Duodenal mucosa (tissue), 2 donors: ENCODE measurements around the gene AKAP17A.
"Not testable (repeated sequence)": the region's sequence is repeated elsewhere in the genome, so short reads cannot be mapped to it uniquely, and the experiment has no call there.

Source experiments
- H3K27ac ChIP-seq: one replicate; pipeline ENCODE4 v1.7.0; 2013; ENCODE audit warnings: low read depth, low read length
- H3K27me3 ChIP-seq, 2 donors: one replicate each; pipeline ENCODE4 v1.7.0; 2013; ENCODE audit warnings: low read length in 2 of 2, control low read depth in 1 of 2; ENCODE audit not compliant: insufficient read depth in 2 of 2, control insufficient read depth in 1 of 2
- H3K36me3 ChIP-seq, 2 donors: one replicate each; pipeline ENCODE4 v1.7.0; 2013; ENCODE audit warnings: low read length in 2 of 2, control low read depth in 1 of 2; ENCODE audit not compliant: insufficient read depth in 2 of 2, control insufficient read depth in 1 of 2
- H3K4me1 ChIP-seq, 2 donors: one replicate each; pipeline ENCODE4 v1.7.0; 2013; ENCODE audit warnings: low read length in 2 of 2, control low read depth in 1 of 2; ENCODE audit not compliant: insufficient read depth in 2 of 2, control insufficient read depth in 1 of 2
- H3K4me3 ChIP-seq, 2 donors: one replicate each; pipeline ENCODE4 v1.7.0; 2013; ENCODE audit warnings: low read length in 2 of 2, low read depth in 1 of 2
- H3K9ac ChIP-seq, 2 donors: one replicate each; pipeline ENCODE4 v1.7.0; 2013; ENCODE audit warnings: low read length in 2 of 2, low read depth in 1 of 2
- H3K9me3 ChIP-seq, 2 donors: one replicate each; pipeline ENCODE4 v1.7.0; 2013; ENCODE audit warnings: low read length in 2 of 2, control low read depth in 1 of 2; ENCODE audit not compliant: control insufficient read depth in 1 of 2

AKAP17A gene

GRCh38 chrX:1558761-1559468, 32.5 kb upstream of the AKAP17A start:
- Histone ChIP-seq H3K27me3 (no peaks in the 10 kb centered on the region), H3K4me1 (no peaks in the 10 kb centered on the region), H3K9me3 (no peaks in the 10 kb centered on the region), H3K9ac (no peak overlapping the region), H3K27ac (no peak overlapping the region), H3K4me3 (no peak overlapping the region), H3K36me3 (no peaks in the 10 kb centered on the region)

GRCh38 chrX:1561164-1561563, 30.2 kb upstream of the AKAP17A start:
- Histone ChIP-seq H3K27me3 (no peaks in the 10 kb centered on the region), H3K27ac (no peak overlapping the region), H3K4me3 (no peak overlapping the region), H3K9ac (no peak overlapping the region), H3K9me3 (no peaks in the 10 kb centered on the region), H3K36me3 (no peaks in the 10 kb centered on the region), H3K4me1 (no peaks in the 10 kb centered on the region)

- H3K27me3 ChIP-seq, H3K4me3 ChIP-seq, H3K4me1 ChIP-seq, H3K9me3 ChIP-seq, H3K27ac ChIP-seq, H3K36me3 ChIP-seq, H3K9ac ChIP-seq: not testable (repeated sequence)
These were observed 27.3 kb upstream of the AKAP17A start for GRCh38 chrX:1564077-1564476.

- no peaks in the 10 kb centered on the region for H3K4me1 ChIP-seq
- no peak overlapping the region for H3K9ac ChIP-seq
- H3K27ac ChIP-seq = no peak overlapping the region
- H3K4me3 ChIP-seq = no peak overlapping the region
- H3K36me3 ChIP-seq = no peaks in the 10 kb centered on the region
- no peaks in the 10 kb centered on the region for H3K27me3 ChIP-seq
- H3K9me3 ChIP-seq = no peaks in the 10 kb centered on the region
These were observed 26.4 kb upstream of the AKAP17A start for GRCh38 chrX:1564750-1565683.

- not testable (repeated sequence) for H3K9me3 ChIP-seq, H3K27ac ChIP-seq, H3K27me3 ChIP-seq, H3K9ac ChIP-seq, H3K36me3 ChIP-seq, H3K4me1 ChIP-seq, H3K4me3 ChIP-seq
These were observed 17.2 kb upstream of the AKAP17A start for GRCh38 chrX:1574181-1574580.

- Histone ChIP-seq H3K9me3 (no peaks in the 10 kb centered on the region), H3K4me3 (no peak overlapping the region), H3K27me3 (no peaks in the 10 kb centered on the region), H3K27ac (no peak overlapping the region), H3K9ac (no peak overlapping the region), H3K36me3 (no peaks in the 10 kb centered on the region), H3K4me1 (no peaks in the 10 kb centered on the region)
These were observed 15.0 kb upstream of the AKAP17A start for GRCh38 chrX:1576201-1576992.

- H3K27me3 ChIP-seq = no peaks in the 10 kb centered on the region
These were observed 13.6 kb upstream of the AKAP17A start for GRCh38 chrX:1577845-1578244.

GRCh38 chrX:1578511-1579173, 12.8 kb upstream of the AKAP17A start:
- no peaks in the 10 kb centered on the region for H3K27me3 ChIP-seq
- no peak overlapping the region for H3K4me3 ChIP-seq
- H3K27ac ChIP-seq = no peak overlapping the region
- no peaks in the 10 kb centered on the region for H3K36me3 ChIP-seq
- H3K9ac ChIP-seq = no peak overlapping the region
- H3K4me1 ChIP-seq = peaks cover 0 to 5% of the 10 kb centered on the region in 2 donors
- no peaks in the 10 kb centered on the region for H3K9me3 ChIP-seq

More at GRCh38 chrX:1577845-1578244, 13.6 kb upstream of the AKAP17A start:
- no peak overlapping the region for H3K27ac ChIP-seq
- no peak overlapping the region for H3K4me3 ChIP-seq
- H3K4me1 ChIP-seq = peaks cover 0 to 2% of the 10 kb centered on the region in 2 donors
- H3K9me3 ChIP-seq = no peaks in the 10 kb centered on the region
- H3K9ac ChIP-seq = no peak overlapping the region
- H3K36me3 ChIP-seq = no peaks in the 10 kb centered on the region

GRCh38 chrX:1581132-1581531, 10.3 kb upstream of the AKAP17A start:
- Histone ChIP-seq H3K36me3 (no peaks in the 10 kb centered on the region), H3K27ac (no peak overlapping the region), H3K4me3 (no peak overlapping the region), H3K4me1 (peaks cover 0 to 5% of the 10 kb centered on the region in 2 donors), H3K9me3 (no peaks in the 10 kb centered on the region), H3K9ac (no peak overlapping the region), H3K27me3 (no peaks in the 10 kb centered on the region)
